Fibroblast of skin of right quadriceps (primary cell): ENCODE measurements around the gene DOCK2.
"Not testable (repeated sequence)": the region's sequence is repeated elsewhere in the genome, so short reads cannot be mapped to it uniquely, and the experiment has no call there.

Experiments
- DNase-seq: peaks from one replicate; pipeline ENCODE4 v3.0.0-alpha.2; 2013

DOCK2 gene

DNA sequence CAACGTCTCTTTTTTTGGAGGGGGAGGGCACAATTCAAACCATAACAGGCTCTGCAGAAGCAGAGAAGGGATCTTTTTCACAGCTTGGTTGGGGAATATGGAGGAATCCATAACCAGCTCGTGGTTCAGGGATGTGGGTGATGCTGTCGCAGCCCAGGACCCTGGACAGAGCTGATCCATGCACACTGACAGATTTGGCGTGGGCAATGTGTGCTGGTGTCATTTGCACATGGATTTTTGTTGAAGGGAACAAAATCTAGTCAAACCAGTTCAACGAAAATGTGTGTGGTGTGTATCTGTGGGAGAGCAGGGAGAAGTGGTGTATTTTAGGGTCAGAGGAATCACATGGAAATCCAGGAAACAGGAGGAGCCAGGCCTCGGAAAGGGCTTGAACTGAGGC lies 4.2 kb downstream of the DOCK2 start:
- peak; percentile 42 for DNase-seq

DNA sequence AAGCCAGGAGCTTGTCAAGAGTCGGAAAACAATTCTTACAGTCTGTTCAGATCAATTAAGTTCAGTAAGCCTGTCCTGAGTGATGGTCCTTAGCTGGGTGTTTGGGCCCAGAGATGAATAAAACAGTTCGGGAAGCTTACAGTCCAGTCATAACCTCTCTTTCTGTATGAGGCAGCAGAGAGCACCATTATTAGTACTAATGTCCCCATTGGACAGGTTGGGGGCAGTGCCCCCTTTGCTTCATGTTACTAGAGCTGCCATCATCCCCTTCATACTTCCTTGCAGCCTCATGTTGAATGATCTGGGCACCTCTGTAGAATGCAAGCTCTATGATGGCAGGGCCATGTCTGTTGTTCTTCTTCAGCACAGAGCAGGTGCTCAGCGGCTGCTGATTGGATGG lies 9.8 kb downstream of the DOCK2 start:
- no peak for DNase-seq

DNA sequence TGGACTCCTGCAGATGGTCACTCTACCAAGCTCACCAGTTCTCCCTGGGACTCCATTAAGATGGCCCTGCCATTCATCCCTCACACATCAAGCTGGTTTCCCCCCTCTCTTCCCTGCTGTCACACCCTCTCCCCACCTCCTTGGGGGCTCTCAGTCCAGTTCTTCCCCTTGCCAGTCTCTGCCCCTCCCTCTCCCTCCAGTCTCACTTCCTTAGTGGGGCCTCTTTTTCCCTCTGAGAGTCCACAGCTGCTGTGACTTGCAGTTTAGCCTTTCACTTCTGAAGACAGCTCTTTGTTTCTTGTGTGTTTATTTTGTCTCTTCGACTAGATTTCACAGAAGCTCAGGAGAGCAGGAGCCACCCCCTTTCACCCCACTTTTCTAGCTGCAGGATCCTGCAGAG lies 10.5 kb downstream of the DOCK2 start:
- DNase-seq, result no peak

DNA sequence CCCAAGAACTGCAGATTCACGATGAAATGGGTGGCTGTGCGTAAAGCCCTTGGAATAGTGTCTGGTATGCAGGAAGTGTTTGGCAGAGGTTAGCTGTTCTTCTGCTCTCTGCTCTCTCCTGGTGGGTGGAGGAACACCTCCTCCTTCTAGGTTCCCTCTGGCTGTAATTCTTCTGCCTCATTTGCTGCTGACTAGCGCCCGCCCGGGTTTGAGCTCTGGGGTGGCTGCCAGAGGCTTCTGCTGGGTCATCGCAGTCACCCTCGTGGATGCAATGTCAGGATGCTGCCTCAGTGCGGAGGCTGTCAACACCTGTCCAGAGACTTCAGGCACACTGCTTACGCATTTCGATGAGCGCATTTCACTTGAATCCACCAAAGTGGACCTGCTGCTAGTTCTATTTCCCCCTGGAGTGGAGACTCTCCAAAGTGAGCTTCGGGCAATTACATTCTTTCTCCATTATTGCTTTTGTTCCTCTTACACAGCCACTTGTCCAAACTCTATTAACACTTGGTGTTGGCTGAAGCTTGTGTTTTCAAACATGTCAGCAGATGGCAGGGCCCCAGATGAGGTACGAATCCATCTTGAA lies 11.7 kb downstream of the DOCK2 start:
- DNase-seq, result peak; percentile 31

DNA sequence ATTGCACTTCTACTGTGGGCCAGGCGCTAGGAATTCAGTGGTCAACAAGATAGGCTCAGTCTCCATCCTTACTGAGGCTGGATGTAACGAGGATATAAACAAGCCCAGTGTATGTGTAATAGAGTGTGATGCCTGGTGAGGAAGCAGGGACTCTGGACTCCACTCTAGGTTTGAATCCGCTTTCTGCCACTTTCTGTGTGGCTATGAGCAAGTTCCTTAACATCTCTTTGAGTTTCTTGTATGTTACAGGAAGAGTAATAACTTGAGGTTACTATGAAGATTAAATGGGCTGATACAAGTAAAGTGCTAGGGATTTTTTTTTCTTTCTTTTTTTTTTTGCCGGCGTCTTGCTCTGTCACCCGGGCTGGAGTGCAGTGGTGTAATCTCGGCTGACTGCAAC lies 12.4 kb downstream of the DOCK2 start:
- no peak for DNase-seq

DNA sequence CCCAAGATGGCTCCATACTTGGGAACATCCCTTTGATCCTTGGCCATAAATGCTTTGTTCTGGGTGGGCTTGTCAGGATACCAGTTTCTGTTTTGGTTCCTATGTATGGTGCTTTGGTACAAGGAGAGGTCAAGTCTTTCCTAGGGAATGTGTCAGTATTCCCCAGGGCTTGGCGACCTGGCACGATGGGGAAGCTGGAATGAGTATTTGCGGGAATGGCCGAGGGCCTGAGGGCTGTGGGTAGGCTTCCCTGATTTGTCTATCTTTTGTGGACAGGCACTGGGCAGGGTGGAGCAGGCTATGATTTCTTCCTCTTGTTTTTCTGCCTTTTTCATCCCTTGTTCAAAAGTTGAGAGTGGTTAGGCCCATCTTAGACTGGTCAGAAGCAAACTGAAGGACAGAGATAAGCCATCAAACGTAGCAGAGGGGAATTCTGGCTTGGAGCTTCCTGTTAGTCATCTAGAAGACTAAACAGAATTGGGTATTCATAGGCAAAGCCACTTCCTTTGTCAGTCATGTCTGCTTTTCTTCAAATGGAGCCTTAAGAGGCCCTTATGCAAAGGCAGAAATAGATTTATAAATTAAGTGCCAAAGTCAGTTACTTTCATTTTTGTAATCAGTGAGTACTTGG lies 13.7 kb downstream of the DOCK2 start:
- DNase-seq, result peak; percentile 66

DNA sequence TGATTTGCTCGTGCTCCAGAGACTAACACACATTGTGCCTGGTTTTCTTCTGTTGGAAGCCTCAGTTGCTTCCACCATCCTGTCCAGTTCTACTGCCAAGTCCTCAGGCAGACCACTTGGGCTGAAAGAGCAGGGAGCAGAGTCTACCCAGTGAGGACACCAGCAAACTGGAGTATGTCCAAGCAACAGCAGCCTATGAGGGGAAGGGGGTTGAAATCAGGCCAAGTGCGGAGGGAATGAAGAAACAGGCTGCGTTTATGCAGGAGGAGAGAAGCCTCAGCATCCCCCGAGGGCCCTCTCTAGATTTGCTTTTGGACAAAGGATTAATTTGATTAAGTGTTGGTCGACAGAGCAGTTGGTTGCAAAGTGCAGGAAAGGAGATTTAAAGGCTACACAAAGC lies 14.5 kb downstream of the DOCK2 start:
- no peak for DNase-seq

DNA sequence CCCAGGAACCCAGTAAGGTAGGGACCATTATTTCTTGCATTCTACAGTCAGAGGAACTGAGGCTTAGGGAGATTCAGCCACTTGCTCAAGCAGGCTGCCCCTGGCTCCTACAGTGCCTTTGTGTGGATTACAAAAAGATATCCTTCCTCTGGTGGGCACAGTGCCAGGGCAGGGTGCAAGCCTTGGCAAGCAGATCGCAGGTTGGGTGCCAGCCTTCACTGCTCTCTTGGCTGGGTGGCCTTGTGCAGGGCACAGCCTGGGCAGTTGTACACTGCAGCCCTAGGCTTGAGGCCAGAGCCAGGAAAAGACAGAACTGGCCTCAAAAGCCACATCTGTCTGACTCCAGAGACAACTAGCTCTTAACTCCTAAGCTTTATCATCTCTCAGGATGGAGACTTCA lies 15.0 kb downstream of the DOCK2 start:
- no peak for DNase-seq

DNA sequence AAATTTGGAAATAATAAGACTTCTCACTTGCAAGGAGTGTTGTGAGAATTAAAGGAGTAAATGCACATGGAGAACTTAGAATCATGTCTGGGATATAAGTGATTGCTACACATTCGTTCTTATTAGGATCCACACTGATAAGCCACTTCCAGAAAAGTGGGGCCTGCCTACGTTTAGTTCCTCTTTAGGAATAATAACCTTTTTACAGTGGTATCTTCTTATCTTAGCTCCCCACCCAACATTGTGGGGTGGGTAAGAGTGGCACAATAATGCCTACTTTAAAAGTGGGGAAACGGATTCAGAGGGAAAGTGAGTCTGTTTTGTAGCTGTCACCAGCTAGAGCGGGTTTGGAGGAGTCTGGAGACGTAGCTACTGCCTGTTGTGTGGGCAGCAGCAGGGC lies 16.0 kb downstream of the DOCK2 start:
- DNase-seq, result no peak

DNA sequence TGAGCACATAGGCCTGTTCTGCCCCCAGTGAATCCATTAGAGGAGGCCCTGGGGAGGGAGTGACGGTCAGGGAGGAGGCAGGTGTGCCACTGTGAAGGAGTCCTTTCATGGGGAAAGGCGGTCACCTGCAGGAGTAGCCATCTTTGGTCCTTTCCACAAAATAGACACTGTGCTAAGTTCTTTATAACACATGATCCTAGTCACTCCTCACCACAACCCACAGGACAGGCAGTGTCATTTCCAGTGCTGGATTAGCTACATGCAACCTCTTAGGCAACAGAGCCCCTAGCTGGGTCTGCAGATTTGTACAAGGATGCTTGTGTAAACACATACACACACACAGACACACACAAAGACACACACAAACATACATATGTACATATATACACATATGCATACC lies 18.3 kb downstream of the DOCK2 start:
- DNase-seq, result no peak

DNA sequence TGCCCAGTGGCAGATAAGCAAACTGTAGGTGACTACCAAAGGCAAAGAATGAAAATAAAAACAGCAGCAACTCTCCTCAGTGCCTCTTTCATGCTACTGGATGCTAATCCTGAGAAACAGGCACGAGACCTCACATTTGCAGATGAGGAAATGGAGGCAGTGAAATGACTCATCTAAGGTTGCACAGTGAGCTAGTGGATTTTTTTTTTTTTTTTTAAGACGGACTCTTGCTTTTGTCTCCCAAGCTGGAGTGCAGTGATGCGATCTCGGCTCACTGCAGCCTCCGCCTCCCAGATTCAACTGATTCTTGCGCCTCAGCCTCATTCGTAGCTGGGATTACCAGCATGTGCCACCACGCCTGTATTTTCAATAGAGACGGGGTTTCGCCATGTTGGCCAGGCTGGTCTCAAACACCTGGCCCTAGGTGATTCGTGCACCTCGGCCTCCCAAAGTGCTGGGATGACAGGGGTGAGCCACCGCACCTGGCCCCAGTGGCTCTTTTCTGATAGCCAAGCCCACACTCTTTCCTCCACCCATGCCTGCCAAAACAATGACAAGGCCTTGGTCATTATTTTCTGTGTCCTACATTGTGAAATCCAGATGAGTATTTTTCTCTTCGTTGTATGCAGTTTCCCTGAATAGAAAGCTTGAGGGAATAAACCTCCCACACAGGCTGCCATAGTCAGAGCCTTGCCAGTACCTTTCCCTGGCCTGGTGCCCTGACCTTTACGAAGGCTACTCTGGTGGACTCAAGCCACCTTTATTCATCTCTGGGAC lies 19.2 kb downstream of the DOCK2 start:
- DNase-seq, result no peak

DNA sequence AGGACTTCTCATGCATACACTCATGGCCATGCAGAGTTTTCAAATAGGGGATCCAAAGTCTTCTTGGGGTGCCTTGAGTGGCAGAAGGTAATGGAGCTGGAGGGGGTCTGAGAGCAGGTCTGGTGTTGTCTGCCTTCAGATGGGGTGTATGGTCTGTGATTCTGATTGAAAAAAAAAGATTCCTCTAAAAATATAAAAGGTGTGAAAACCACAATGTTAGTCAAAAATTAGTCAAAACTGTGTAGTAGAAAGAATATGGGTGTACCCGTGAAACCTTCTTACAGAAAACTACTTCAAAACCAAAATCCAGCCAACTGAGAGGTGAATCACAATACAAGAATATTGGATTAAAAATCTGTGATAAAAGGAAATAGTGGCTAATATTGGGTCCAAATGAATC lies 20.1 kb downstream of the DOCK2 start:
- no peak for DNase-seq

DNA sequence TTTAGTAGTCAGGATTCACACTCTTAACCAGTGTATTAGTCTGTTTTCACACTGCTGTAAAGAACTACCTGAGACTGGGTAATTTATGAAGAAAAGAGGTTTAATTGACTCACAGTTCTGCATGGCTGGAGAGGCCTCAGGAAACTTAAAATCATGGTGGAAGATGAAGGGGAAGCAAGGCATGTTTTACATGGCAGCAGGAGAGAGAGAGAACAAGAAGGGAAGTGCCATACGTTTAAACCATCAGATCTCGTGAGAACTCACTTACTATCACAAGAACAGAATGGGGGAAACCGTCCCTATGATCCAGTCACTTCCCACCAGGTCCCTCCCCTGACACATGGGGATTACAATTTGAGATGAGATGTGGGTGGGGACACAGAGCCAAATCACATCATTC lies 25.4 kb downstream of the DOCK2 start:
- not testable (repeated sequence) for DNase-seq

DNA sequence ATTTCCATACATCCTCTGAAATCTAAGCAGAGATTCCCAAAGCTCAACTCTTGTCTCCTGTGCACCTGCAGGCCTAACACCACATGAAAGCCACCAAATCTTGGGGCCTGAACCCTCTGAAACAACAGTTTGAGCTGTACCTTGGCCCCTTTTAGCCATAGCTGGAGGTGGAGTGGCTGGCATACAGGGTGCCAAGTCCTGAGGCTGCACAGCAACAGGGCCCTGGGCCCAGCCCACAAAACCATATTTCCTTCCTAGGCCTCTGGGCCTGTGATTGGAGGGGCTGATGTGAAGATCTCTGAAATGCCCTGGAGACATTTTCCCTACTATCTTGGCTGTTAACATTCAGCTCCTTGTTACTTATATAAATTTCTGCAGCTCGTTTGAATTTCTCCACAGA lies 26.5 kb downstream of the DOCK2 start:
- no peak for DNase-seq

DNA sequence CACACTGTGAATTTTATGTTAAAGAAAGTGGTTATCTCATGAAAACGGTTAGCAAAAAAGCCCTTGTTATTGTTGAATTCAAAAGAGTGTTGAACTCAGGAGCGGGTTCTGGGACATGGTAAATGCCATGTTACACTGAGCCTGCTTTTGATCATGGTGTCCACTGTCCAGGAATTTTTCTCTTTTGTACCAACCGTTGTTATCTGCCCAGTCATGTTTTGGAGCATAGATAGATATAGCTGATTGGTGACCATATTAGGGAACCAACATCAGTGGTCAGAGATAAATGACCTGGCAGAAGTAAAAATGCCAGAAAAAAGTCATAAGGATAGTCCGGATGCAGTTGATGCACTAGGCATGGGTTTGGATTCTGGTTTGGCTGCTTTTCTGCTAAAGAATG lies 29.3 kb downstream of the DOCK2 start:
- DNase-seq, result no peak

DNA sequence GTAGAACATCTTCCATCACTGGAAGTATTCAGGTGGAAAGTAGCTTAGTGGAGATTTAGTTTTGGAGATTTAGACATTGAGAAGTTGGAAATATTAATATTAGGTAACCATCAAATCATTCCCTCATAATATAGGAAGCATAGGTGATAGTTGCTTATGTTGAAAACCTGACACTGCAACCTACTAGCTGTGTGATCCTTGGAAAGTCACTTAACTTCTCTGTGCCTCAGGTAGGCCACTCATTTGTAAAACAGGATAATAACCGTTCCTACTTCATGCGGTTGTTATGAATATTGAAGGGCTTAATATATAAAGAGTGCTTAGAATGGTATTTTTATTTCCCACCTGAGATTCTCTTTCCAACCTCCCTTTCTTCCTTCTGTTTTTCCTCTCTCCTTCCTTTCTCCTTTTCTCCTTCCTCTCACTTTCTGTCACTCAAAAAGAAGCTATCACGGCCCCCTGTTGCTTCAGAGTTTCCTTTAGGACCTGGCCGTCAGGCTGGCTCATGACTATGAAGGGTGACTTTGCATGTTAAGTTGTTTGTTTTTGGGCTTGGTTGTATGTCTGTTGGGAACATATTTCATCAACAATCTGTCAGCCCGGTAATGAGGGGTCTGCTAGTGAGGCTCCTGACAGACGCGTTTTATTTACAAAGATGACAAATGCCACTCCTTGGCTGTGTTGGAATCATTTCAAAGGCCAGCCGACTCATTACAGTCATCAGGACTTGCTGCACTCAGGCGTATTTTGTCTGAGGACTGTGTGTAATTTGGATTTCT lies 31.0 kb downstream of the DOCK2 start:
- peak; percentile 13 for DNase-seq

DNA sequence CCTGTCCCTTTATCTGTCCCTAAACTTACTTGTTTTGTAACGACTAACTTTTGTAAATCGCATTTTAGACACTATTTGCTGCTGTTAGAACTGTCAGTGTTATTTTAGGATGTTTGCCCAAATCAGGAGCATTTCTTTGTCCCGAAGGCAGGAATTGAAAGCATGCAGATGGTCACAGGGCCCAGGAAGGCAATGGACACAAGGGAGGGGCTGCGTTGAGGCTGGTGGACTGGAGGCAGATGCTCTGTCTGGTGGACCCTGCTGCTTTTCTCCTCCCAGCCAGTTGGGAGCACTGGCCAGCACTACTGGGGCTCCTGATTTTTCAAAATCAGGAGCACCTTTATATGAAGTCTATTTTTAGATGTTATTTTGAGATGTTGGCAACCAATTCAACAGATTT lies 31.7 kb downstream of the DOCK2 start:
- peak; percentile 22 for DNase-seq

DNA sequence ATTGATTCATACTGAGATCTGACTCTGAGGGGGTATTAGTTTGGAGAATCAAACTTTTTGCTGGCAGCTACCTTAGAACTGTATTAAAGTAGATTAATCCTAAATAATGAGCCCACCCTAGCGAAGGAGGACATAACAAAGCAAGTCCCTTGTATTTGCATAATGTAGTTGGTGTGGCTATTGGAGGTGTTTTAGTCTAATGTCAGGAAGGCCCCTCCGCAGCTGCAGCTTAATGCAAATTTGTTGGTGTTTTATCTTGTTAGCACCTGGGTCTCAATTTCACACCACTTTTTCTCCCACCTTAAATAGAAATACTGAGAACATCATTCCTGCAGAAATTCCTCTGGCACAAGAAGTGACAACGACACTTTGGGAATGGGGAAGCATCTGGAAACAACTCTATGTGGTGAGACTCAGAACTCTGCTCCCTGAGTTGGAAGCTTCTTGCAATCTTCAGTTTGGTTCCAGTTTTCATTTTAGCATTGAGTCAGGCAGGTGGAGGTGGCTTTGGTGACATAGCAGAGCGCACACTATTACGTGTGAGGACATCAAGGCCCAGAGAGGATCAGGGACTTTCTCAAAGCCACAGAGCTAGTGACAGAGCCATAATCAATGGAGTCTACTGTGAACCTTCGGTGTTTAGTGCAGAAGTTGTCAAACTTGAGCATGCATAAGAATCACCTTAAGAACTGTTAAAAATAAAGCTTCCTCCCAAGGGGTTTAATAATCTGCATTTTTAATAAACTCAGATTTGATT lies 33.9 kb downstream of the DOCK2 start:
- DNase-seq, result no peak

DNA sequence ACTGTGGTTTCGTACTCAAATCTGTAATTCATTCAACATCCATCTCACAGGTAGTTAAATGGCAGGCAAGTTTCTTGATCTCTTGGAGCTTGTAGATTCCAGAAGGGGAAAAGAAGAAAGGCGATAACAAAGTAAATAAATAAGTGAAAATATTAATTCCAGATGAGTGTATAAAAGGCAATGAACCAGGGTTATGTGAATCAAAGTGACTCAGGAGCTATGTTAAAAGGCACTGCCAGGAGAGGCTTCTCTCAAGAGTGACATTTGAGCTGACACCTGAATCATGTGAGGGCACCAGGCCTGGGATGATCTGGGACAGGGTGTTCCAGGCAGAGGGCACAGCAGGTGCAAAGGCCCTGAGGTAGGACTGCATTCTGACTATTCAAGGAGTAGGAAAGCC lies 45.0 kb downstream of the DOCK2 start:
- DNase-seq, result no peak

DNA sequence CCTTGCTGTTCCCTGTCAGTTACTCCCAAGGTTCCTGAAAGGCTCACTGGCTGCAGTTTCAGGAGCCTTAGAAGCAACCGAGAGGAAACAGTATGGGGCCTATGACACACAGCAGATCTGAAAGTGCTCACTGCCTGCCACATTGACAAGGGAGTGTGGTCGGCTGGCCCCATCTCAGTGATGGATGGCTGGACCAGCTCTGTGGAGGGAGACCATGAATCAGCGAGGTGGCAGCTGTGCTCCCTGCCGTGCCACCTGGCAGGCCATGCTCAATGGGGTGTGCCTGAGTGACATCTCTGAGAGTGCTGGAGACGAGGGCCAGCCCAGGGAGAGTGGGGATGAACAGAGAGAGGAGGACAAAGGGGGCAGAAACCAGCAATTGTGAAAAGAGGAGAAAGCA lies 49.1 kb downstream of the DOCK2 start:
- no peak for DNase-seq

DNA sequence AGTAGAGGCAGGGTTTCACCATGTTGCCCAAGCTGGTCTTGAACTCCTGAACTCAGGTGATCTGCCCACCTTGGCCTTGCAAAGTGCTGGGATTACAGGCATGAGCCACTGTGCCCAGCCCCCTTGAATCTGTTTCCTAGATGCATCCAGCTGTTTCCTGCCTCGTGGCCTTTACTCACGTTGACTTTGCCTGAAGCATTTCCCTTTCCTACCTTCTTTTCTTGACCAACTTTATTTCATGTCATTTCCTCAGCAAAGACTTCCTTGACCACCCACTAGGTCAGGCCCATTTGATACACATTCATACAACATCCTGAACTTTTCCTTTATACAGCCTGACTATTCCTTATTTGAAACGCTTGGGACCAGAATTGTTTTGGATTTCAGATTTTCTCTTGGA lies 51.0 kb downstream of the DOCK2 start:
- DNase-seq, result no peak

DNA sequence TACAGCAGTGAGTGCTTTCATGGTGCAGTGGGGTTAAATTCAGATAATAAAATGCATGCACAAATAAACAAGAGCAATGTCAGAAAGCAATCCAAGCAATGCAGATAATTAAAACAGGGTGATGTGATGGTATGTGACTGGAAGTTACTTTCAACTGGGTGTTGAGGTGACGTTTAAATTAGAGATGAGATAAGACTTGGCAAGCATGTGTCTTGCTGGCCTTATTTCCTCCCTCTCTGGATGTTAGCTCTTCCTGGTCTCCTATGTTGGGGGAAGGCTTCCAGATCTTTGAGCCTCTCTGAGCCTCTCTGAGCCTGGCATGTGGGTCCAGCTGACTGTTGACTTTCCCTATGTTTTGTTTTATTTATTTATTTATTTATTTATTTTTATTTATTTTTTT lies 54.4 kb downstream of the DOCK2 start:
- DNase-seq, result peak; percentile 82

DNA sequence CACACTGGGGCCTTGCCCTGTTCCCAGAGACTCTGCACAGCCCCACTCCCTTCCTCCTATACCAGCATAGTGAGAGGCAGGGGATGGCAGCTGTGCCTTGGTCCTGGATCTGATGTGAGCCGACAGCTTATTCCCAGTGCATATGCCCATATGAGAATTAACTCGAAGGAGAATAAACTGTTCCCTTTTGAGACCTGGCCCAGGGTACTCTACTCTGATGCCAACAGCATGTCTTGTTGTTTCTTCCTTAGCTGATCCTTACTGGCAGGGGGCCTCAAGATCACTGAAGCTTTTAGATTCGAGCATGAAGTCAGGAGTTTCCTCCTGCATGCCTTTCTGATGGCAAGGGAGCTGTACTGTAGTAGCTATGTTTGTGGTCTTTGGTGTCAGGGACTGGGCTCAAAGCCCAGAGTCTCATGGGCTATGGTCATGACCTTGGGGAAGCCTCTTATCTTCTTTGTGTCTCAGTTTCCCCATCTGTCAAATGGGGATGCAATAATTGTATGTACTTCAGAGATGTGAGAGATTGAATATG lies 57.1 kb downstream of the DOCK2 start:
- peak; percentile 26 for DNase-seq
